Measurements from ENCODE around the gene MEDAG.

GRCh38 chr13:30957258-30957943, 51.3 kb downstream of the MEDAG start:
- no peak for TF ChIP-seq CTCF (conservative IDR thresholded peaks at IDR 0.05; ENCODE audit: low read length)
- TF ChIP-seq EZH2phosphoT487 (IDR thresholded peaks at IDR 0.05; ENCODE audit: borderline replicate concordance), result no peak
